SK-N-MC (cell line): ENCODE results near the gene ABO.

Experiments used
- EZH2 ChIP-seq: fragments of 200-600 bp; sonication (generic); IDR thresholded peaks from one replicate; pipeline ENCODE4 v1.6.1; 2017; ENCODE audit warnings: antibody characterized with exemption
- POLR2AphosphoS5 ChIP-seq: IDR thresholded peaks from 2 replicates; pipeline ENCODE4 v1.6.1; 2012; ENCODE audit warnings: mild to moderate bottlenecking, low read depth, low read length, borderline replicate concordance

DNA sequence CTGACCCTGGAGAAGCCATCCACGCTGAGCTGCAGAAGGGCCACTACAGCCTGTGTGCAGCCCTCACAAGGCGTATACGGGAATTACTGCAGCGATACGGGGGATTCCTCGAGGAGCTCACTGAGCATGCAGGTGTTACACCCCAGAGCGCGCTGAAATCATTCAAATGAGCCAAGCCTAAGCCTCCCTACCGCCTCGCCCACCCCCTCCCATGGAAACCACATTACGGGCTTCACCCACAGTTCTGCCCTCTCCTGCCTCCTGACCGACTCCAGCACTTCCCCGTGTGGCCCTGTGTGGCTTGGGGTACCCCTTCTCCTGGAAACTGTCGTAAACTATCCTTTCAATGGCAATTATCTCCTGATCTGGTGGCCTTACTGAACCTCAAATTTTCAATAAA lies 47.7 kb upstream of the ABO start:
- TF ChIP-seq POLR2AphosphoS5 (no peak), EZH2 (no peak)
